Head of caudate nucleus (tissue), 42 donors: ENCODE data around the gene CCNI.

Experiments used
- DNase-seq, 42 donors: peaks; one replicate each; pipeline versions ENCODE4 v3.0.0 to v3.0.0-alpha.2; 2020 to 2021; ENCODE audit warnings: mixed read lengths in 7 of 42
- intact Hi-C: fragments of 100-400 bp; cut with DNase I; formaldehyde crosslinking; loops from one replicate; pipeline ENCODE4 v1.15.0; 2022

The CCNI gene

DNA sequence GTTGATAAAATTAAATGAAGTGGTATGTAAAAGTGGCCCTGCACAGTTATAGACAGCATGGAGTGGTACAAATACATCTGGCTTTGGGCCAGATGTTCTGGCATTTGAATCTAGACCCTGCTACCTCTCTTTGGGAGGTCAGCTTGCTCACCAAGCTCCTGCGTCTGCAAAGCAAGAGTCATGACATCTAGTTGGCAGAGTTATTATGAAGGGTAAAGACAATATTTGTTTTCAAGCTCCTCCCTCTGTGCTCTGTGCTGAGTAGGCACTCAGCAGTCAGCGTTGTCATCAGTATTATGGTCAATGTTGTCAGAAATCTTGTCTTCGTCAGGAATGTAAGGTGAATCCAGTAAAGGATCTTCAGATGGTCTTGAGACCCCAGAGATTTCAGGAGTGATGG lies 55.8 kb downstream of the CCNI start:
- DNase-seq: no peak
- intact Hi-C loops: no loop called here

GRCh38 chr4:77015390-77015789 lies 60.4 kb downstream of the CCNI start:
- intact Hi-C loops: no loop called here
- no peak for DNase-seq

DNA sequence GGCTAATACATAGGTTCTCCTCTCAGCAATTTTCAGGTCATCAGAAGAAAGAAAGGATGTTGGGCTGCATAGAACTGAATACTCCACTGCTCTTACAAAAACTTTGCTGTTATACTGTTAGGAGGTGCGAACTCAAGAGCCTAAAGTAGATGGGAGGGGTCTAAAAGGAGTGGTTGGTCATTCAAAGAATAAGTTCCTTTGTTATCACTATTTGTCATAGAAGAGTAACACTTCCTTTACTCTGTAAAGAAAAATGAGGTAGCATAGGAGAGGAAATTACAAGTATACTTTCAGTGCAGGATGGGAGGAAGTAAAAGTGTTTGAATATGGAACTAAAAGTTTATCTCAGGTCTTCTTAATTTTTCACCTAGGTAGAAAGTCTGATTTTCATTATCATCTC lies 61.5 kb downstream of the CCNI start:
- no peak for DNase-seq
- intact Hi-C loops: no loop called here

DNA sequence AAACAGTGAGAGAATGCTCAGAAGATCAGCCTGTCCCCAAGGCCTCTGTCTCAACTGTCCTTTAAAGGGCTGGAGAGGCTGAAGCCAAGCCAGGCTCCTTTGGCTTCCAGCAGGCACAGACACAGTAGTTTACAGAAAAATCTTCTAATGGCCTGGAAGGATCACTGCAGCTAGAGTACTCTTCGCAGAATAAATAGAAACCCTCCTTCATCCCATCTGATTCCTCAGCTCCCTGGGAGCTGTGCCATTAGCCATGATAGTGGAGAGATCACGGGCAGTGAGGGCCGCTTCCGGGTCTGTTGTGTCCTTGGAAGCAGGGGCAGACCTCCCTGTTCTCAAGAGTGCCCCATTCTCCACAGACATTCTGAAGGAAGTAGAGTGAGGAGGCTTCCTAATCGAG lies 63.1 kb downstream of the CCNI start:
- peak in 3 of 42 donors; percentile 20 to 25 (median 22) for DNase-seq
- intact Hi-C loops: no loop called here

DNA sequence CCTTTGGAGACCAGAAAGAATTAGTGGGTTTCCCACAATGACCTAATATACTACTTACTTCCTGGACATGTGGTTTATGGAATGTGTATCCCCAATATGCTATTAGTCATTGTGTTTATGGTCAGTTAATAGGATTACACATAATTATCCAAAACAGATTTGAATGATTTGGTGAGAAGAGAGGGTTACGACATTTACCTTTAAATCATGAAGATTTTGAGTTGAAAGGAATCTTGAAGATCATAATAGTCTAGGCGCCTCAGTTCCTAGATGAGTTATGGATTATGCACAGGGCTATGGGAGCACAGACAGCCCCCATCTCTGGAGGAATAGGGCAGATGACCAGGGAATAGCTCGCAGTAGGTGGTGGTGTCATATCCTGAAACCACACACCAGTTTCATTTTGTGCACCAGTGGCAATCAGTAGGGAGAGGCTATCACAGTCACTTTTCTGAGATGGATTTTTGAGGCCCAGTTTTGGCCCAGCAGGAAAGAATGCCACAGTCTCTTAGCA lies 64.9 kb downstream of the CCNI start:
- intact Hi-C loops: no loop called here
- no peak for DNase-seq

- intact Hi-C loops: no loop called here
- DNase-seq: no peak
Observed at GRCh38 chr4:77009511-77010115, 66.2 kb downstream of the CCNI start.

GRCh38 chr4:77007358-77008230 lies 68.2 kb downstream of the CCNI start:
- intact Hi-C loops: no loop called here
- peak in 40 of 42 donors; percentile 27 to 89 (median 66) for DNase-seq

DNA sequence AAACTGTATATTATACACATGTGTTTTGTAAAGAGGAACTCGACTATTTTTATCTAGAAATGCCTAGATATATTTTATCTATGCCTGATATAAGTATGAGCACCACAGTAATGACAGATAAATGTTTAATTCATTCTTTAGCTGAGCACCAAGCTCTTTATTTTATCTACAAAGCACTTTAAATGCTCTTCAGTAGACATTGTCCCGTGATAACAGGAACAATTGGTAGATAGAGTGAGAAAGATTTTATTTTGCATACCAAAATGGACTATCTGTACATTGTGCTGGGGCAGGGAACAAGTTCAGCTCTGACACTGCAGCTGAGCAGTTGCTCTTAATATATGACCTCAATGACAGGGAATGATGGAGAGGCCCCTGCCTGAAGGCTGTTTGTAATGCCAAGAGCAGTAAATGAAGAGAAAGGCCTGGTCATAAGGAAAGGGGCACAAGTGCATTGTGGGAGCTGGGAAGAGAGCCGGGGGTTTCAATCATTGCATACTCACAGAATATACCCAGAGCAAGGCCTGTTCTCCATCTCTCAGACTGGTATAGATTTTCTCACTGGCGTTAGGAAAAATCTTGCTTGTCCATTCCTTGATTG lies 68.9 kb downstream of the CCNI start:
- intact Hi-C loops: no loop called here
- no peak for DNase-seq

GRCh38 chr4:77003400-77003799 lies 72.4 kb downstream of the CCNI start:
- no peak for DNase-seq
- intact Hi-C loops: no loop called here

GRCh38 chr4:77002321-77003107 lies 73.3 kb downstream of the CCNI start:
- intact Hi-C loops: no loop called here

GRCh38 chr4:77001907-77002306 lies 73.9 kb downstream of the CCNI start:
- DNase-seq: peak in 1 of 42 donors; percentile 35
- intact Hi-C loops: no loop called here

More at GRCh38 chr4:77002321-77003107, 73.3 kb downstream of the CCNI start:
- DNase-seq: no peak

- intact Hi-C loops: no loop called here
- peak in 1 of 42 donors; percentile 35 for DNase-seq
Observed at GRCh38 chr4:76998251-76998901, 77.4 kb downstream of the CCNI start.

GRCh38 chr4:76997532-76997931 lies 78.3 kb downstream of the CCNI start:
- intact Hi-C loops: no loop called here
- DNase-seq: peak in 8 of 42 donors; percentile 19 to 64 (median 41)
